ENCODE results near the gene PTCRA. TPM values are rescaled to one million over a fixed set of nuclear protein-coding genes. Genes with fewer than 3 reads are reported as not detected.
"Not testable (repeated sequence)": the region's sequence is repeated elsewhere in the genome, so short reads cannot be mapped to it uniquely, and the experiment has no call there.

Gene PTCRA
- polyA plus RNA-seq, 2 of the 4 experiments (the other 2 are of a cell fraction): not detected

DNA sequence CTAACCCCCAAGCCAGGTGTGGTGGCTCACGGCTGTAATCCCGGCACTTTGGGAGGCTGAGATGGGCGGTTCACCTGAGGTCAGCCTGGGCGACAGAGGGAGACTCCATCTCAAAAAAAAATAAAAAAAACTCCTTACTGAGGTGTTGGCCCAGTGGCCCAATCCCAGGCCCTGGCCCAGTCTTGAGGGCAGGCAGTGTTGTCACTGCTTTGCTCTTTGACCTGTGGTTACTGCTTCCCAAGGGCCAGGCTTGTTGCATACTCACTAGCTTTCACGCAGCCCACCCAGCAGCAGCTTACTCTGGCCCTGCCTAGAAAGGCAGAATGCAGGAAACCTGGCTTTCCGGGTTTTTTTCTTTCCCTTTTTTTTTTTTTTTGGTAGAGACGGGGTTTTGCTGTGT is 26.6 kb downstream of the PTCRA start:
- H3K4me3 ChIP-seq: no peak overlapping the region
- ChIA-PET CTCF (interaction anchor here (0.7 to 1.1 kb wide), 2 partner anchors 10 to 122 kb away, joined by 3 to 4 read pairs; no protein-coding TSS in a partner anchor), POLR2A (no interaction called here)
- H3K4me1 ChIP-seq: no peaks in the 10 kb centered on the region
- WGBS (ENCODE audit: missing lambda C conversion rate): 89% methylated on average over 7 of the region's 7 CpGs
- DNase-seq (ENCODE audit: low read depth in 1 of 2, low spot score in 1 of 2): no peak
- no peak overlapping the region for H3K27ac ChIP-seq
- no peak for FAIRE-seq
- no peak overlapping the region for H3K4me2 ChIP-seq
- no peak for TF ChIP-seq RAD21 (conservative IDR thresholded peaks at IDR 0.05 in 1 of 2, IDR thresholded peaks at IDR 0.05 in 1 of 2)
- no peak for TF ChIP-seq FOXS1 (CRISPR knock-in tag; IDR thresholded peaks at IDR 0.05)
- no peak for TF ChIP-seq EP300 (IDR thresholded peaks at IDR 0.05)
- no peak for TF ChIP-seq HOXB5 (CRISPR knock-in tag; IDR thresholded peaks at IDR 0.05)
- TF ChIP-seq RARB (CRISPR knock-in tag; IDR thresholded peaks at IDR 0.05): no peak
- TF ChIP-seq, protein P1, sequence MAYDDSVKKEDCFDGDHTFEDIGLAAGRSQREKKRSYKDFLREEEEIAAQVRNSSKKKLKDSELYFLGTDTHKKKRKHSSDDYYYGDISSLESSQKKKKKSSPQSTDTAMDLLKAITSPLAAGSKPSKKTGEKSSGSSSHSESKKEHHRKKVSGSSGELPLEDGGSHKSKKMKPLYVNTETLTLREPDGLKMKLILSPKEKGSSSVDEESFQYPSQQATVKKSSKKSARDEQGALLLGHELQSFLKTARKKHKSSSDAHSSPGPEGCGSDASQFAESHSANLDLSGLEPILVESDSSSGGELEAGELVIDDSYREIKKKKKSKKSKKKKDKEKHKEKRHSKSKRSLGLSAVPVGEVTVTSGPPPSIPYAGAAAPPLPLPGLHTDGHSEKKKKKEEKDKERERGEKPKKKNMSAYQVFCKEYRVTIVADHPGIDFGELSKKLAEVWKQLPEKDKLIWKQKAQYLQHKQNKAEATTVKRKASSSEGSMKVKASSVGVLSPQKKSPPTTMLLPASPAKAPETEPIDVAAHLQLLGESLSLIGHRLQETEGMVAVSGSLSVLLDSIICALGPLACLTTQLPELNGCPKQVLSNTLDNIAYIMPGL (CRISPR knock-in tag; IDR thresholded peaks at IDR 0.05; ENCODE audit: borderline replicate concordance): no peak
- no peak for TF ChIP-seq PHF8 (IDR thresholded peaks at IDR 0.05; ENCODE audit: borderline replicate concordance, low read depth)
- no peak for TF ChIP-seq CEBPB (IDR thresholded peaks at IDR 0.05)
- no peak for TF ChIP-seq RFX5 (IDR thresholded peaks at IDR 0.05)
- TF ChIP-seq EHF (CRISPR knock-in tag; IDR thresholded peaks at IDR 0.05): no peak
- TF ChIP-seq KDM5A (IDR thresholded peaks at IDR 0.05): no peak
- TF ChIP-seq HDAC2 (IDR thresholded peaks at IDR 0.05): no peak
- no peak for ATAC-seq
- H3K9me3 ChIP-seq: no peaks in the 10 kb centered on the region

DNA sequence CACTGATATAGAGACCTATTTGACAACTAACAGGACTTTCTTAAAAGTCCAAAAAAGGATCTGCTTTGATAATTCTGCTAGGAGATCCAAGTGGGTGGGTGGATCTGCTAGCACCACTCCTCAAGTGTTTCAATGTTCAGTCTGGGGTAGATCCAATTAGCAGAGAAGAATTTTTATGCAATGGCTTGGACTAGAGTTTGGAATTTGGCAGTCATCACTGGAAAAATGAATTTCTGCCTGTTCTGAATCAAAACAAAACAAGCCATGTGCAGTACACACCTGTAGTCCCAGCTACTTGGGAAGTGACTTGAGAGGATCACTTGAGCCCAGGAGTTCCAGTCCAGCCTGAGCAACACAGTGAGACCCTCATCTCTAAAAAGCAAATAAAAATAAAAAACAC is 32.1 kb downstream of the PTCRA start:
- no peak overlapping the region for H3K27ac ChIP-seq
- TF ChIP-seq ZNF302 (CRISPR knock-in tag; IDR thresholded peaks at IDR 0.05) (no peak), MAFK (IDR thresholded peaks at IDR 0.05; ENCODE audit: partially characterized antibody) (no peak), BHLHE40 (IDR thresholded peaks at IDR 0.05; ENCODE audit: low read depth, low read length) (no peak), RAD21 (conservative IDR thresholded peaks at IDR 0.05 in 1 of 2, IDR thresholded peaks at IDR 0.05 in 1 of 2) (no peak), HOXB13 (CRISPR knock-in tag; IDR thresholded peaks at IDR 0.05; ENCODE audit: low read depth) (no peak), RFX5 (IDR thresholded peaks at IDR 0.05) (no peak)
- TF ChIP-seq, protein P2, sequence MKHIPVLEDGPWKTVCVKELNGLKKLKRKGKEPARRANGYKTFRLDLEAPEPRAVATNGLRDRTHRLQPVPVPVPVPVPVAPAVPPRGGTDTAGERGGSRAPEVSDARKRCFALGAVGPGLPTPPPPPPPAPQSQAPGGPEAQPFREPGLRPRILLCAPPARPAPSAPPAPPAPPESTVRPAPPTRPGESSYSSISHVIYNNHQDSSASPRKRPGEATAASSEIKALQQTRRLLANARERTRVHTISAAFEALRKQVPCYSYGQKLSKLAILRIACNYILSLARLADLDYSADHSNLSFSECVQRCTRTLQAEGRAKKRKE (CRISPR knock-in tag; IDR thresholded peaks at IDR 0.05; ENCODE audit: low read depth): no peak
- CTCF ChIA-PET: interaction anchor here (0.8 kb wide), 1 partner anchor 8 kb away, joined by 3 read pairs; no protein-coding TSS in a partner anchor
- ATAC-seq: no peak
- no peak for DNase-seq (ENCODE audit: low read depth in 1 of 2, low spot score in 1 of 2)
- no peak overlapping the region for H3K4me2 ChIP-seq
- POLR2A ChIA-PET: no interaction called here
- no peaks in the 10 kb centered on the region for H3K4me1 ChIP-seq
- no peak overlapping the region for H3K4me3 ChIP-seq
- H3K9me3 ChIP-seq: no peaks in the 10 kb centered on the region
- no peak for FAIRE-seq

DNA sequence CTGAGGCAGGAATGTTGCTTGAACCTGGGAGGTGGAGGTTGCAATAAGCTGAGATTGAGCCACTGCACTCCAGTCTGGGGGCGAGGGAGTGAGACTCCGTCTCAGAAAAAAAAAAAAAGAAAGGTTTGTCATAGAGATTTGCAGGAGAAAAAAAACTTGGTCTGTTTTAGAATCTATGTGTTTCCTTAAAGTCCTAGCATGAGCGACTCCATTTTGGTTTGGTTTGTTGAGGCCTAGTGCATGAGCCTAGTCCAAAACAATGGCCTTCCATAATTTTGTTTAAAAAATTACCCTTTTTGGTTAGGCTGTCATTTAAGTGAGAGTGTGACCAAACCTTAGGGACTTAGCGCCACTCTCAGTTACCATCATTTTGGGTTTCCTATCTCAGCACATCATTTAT is 36.5 kb downstream of the PTCRA start:
- FAIRE-seq: no peak
- DNase-seq (ENCODE audit: low read depth in 1 of 2, low spot score in 1 of 2): no peak
- TF ChIP-seq, protein P1 (CRISPR knock-in tag; IDR thresholded peaks at IDR 0.05; ENCODE audit: borderline replicate concordance): no peak
- no peak for TF ChIP-seq RCOR1 (IDR thresholded peaks at IDR 0.05; ENCODE audit: low read depth, low read length)
- no peak for TF ChIP-seq ZNF302 (CRISPR knock-in tag; IDR thresholded peaks at IDR 0.05)
- no peak for TF ChIP-seq KDM1A (IDR thresholded peaks at IDR 0.05; ENCODE audit: low read depth)
- TF ChIP-seq EP300 (IDR thresholded peaks at IDR 0.05): no peak
- TF ChIP-seq ZFP36 (IDR thresholded peaks at IDR 0.05; ENCODE audit: borderline replicate concordance, partially characterized antibody): no peak
- TF ChIP-seq SMC3 (IDR thresholded peaks at IDR 0.05): no peak
- no peak for TF ChIP-seq HOXB13 (CRISPR knock-in tag; IDR thresholded peaks at IDR 0.05; ENCODE audit: low read depth)
- TF ChIP-seq, protein P3, sequence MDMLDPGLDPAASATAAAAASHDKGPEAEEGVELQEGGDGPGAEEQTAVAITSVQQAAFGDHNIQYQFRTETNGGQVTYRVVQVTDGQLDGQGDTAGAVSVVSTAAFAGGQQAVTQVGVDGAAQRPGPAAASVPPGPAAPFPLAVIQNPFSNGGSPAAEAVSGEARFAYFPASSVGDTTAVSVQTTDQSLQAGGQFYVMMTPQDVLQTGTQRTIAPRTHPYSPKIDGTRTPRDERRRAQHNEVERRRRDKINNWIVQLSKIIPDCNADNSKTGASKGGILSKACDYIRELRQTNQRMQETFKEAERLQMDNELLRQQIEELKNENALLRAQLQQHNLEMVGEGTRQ (IDR thresholded peaks at IDR 0.05): no peak
- no peak for ATAC-seq
- no peak overlapping the region for H3K4me2 ChIP-seq
- H3K4me1 ChIP-seq: no peaks in the 10 kb centered on the region
- no peak overlapping the region for H3K4me3 ChIP-seq
- H3K27ac ChIP-seq: no peak overlapping the region
- ChIA-PET CTCF (interaction anchor here (0.6 to 1.2 kb wide), 3 partner anchors 10 to 49 kb away, joined by 3 read pairs; partner anchors contain the start of gene CNPY3), POLR2A (no interaction called here)
- no peaks in the 10 kb centered on the region for H3K9me3 ChIP-seq
- WGBS (ENCODE audit: missing lambda C conversion rate): 93% methylated on average over 4 of the region's 4 CpGs

DNA sequence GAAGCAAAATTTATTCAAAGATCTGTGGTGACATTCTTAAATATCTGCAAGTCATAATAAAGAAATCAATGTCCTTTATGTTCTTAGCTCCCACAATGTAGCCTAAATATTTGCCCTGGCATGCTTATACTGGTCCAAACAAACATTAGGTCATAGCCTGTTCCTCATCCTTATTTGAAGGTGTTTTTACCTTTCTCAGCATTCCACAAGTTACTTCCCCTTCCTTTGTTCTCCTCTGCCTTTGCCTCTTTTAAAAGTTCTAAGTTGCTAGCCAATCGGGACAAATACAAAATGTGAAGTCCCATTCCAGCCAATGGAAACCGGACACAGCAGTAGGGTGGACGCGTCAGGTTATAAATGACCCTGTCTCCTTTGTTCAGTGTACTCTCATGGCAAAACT is 38.6 kb downstream of the PTCRA start:
- H3K4me2 ChIP-seq; H3K4me1 ChIP-seq; DNase-seq (ENCODE audit: low read depth in 1 of 2, low spot score in 1 of 2); FAIRE-seq; H3K9me3 ChIP-seq; ATAC-seq; POLR2A ChIA-PET; H3K4me3 ChIP-seq; H3K27ac ChIP-seq: not testable (repeated sequence)
- WGBS (ENCODE audit: missing lambda C conversion rate): 91% methylated on average over 4 of the region's 4 CpGs
- CTCF ChIA-PET: interaction anchor here (1.7 kb wide), 1 partner anchor 9 kb away, joined by 4 read pairs; no protein-coding TSS in a partner anchor
